Transverse colon (tissue), 3 donors: Measurements from ENCODE around the gene ELMO3.

Experiments
- EP300 ChIP-seq: sonication (generic); formaldehyde crosslinking; IDR thresholded peaks from one replicate; pipeline ENCODE4 v1.6.1; 2017; ENCODE audit warnings: antibody characterized with exemption, low read depth
- POLR2A ChIP-seq: fragments of 450-650 bp; IDR thresholded peaks from one replicate; pipeline ENCODE4 v1.6.1; 2016; ENCODE audit warnings: antibody characterized with exemption, mild to moderate bottlenecking, moderate library complexity
- TF ChIP-seq, protein P1 (sequence below), 5 experiments: fragments of 200-600 bp in 3 of 5; fragments of 450-650 bp in 2 of 5; sonication (generic) in 3 of 5; IDR thresholded peaks; 1 replicate in 2 of 5; 2 replicates in 3 of 5; pipeline ENCODE4 v1.5.1; 2016 to 2017; ENCODE audit warnings: antibody characterized with exemption in 5 of 5, inconsistent platforms in 3 of 5, mild to moderate bottlenecking in 2 of 5, moderate library complexity in 1 of 5

DNA sequence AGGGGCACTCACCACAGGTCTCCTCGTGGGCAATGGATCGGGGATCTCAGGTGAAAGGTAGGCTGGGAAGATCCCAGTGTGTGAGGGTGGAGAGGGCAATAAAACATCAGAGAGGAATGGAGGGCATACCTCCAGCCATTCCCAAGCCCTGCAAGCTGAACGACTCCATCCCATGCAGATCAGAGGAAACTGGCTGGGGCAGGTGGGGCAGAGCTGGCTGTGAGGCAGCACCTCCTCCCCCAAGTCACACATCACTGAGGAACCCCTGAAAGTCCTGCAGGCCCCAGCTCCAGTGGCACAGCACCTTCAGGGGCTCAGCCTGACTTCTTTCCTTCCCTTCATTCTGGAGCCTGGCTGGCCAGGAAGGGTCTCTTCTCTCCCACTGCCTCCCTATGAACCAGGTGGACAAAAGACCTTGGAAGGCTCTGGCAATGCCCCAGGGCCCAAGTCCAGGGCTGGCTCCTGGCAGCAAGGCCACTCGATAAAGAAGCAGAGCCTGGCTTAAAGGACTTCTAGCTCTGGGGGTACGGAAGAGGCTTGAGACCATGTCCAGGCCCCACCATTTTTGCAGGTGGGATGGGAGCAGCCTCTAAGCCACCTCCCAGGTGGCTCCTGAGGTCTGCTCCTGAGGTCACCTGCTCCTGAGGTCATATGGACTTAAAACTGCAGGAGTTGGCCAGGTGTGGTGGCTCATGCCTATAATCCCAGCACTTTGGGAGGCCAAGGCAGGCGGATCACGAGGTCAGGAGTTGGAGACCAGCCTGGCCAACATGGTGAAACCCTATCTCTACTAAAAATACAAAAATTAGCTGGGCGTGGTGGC lies 14.5 kb downstream of the ELMO3 start:
- TF ChIP-seq, protein P1, sequence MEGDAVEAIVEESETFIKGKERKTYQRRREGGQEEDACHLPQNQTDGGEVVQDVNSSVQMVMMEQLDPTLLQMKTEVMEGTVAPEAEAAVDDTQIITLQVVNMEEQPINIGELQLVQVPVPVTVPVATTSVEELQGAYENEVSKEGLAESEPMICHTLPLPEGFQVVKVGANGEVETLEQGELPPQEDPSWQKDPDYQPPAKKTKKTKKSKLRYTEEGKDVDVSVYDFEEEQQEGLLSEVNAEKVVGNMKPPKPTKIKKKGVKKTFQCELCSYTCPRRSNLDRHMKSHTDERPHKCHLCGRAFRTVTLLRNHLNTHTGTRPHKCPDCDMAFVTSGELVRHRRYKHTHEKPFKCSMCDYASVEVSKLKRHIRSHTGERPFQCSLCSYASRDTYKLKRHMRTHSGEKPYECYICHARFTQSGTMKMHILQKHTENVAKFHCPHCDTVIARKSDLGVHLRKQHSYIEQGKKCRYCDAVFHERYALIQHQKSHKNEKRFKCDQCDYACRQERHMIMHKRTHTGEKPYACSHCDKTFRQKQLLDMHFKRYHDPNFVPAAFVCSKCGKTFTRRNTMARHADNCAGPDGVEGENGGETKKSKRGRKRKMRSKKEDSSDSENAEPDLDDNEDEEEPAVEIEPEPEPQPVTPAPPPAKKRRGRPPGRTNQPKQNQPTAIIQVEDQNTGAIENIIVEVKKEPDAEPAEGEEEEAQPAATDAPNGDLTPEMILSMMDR (IDR thresholded peaks at IDR 0.05) = no peak
- TF ChIP-seq POLR2A (no peak), EP300 (no peak)
